BE2C (cell line): ENCODE measurements around the gene DMXL2.
"Not testable (repeated sequence)": the region's sequence is repeated elsewhere in the genome, so short reads cannot be mapped to it uniquely, and the experiment has no call there.

Source experiments
- DNase-seq: peaks from one replicate; pipeline ENCODE4 v3.0.0-alpha.2; 2020
- H3K27me3 ChIP-seq: fragments of 250-450 bp; sonication (Bioruptor Pico); 2 replicates; pipeline ENCODE4 v1.5.1; 2020; ENCODE audit warnings: mild to moderate bottlenecking
- H3K36me3 ChIP-seq: fragments of 250-450 bp; sonication (Bioruptor Pico); 2 replicates; pipeline ENCODE4 v1.5.1; 2020; ENCODE audit warnings: mild to moderate bottlenecking
- H3K4me1 ChIP-seq: fragments of 250-450 bp; sonication (Bioruptor Pico); 2 replicates; pipeline ENCODE4 v1.5.1; 2020
- H3K4me3 ChIP-seq: 2 replicates; pipeline ENCODE4 v1.5.1; 2011; ENCODE audit warnings: low read depth, low read length
- H3K9me3 ChIP-seq: fragments of 250-450 bp; sonication (Bioruptor Pico); 2 replicates; pipeline ENCODE4 v1.5.1; 2020
- TF ChIP-seq, protein P1 (sequence below): IDR thresholded peaks from 2 replicates; pipeline ENCODE4 v1.5.1; 2012; ENCODE audit warnings: mild to moderate bottlenecking, low read depth, low read length

Gene DMXL2

DNA sequence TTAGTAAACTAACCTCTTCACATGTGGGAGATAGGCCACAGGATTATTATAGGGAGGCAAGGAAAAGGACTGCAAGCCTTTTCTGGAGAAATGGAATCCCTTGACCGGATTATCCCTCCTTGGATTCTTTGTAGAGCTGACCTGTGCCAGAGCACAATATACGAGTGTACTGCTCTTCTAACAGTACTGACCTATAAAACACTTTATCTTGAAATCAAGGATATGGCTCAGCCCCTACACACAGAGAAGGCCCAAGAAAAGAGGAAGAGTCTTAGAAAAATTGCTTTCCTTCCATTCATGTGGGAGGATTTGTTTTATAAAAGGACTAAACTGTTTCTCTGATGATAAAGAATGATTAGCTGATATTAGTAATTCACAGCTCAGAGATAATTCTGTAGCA, 42.2 kb downstream of the DMXL2 start:
- no peak for DNase-seq
- Histone ChIP-seq H3K4me1 (peaks cover 4% of the 10 kb centered on the region), H3K36me3 (no peaks in the 10 kb centered on the region), H3K4me3 (no peak overlapping the region), H3K27me3 (no peaks in the 10 kb centered on the region), H3K9me3 (no peaks in the 10 kb centered on the region; the same call in 1 of the 2 replicates)
- TF ChIP-seq, protein P1, sequence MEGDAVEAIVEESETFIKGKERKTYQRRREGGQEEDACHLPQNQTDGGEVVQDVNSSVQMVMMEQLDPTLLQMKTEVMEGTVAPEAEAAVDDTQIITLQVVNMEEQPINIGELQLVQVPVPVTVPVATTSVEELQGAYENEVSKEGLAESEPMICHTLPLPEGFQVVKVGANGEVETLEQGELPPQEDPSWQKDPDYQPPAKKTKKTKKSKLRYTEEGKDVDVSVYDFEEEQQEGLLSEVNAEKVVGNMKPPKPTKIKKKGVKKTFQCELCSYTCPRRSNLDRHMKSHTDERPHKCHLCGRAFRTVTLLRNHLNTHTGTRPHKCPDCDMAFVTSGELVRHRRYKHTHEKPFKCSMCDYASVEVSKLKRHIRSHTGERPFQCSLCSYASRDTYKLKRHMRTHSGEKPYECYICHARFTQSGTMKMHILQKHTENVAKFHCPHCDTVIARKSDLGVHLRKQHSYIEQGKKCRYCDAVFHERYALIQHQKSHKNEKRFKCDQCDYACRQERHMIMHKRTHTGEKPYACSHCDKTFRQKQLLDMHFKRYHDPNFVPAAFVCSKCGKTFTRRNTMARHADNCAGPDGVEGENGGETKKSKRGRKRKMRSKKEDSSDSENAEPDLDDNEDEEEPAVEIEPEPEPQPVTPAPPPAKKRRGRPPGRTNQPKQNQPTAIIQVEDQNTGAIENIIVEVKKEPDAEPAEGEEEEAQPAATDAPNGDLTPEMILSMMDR = no peak

DNA sequence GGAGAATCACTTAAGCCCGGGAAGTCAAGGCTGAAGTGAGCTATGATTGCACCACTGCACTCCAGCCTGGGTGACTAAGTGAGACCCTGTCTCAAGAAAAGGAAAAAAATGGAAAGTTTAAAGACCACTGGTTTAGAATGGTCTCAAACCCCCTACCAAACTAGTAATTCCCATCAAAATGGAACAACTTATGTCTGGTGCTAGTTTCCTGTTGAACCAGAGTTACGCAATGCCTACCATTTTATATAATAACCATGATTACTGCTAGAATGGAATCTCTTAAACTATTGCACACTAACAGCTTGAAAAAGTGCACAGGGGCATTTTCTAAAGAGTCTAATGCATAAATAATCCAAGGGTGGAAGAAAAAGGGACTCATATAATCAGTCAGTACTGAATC, 43.6 kb downstream of the DMXL2 start:
- TF ChIP-seq, protein P1 = no peak
- DNase-seq = no peak
- Histone ChIP-seq H3K9me3 (no peaks in the 10 kb centered on the region; the same call in 1 of the 2 replicates), H3K27me3 (no peaks in the 10 kb centered on the region), H3K36me3 (no peaks in the 10 kb centered on the region), H3K4me1 (peaks cover 4% of the 10 kb centered on the region), H3K4me3 (no peak overlapping the region)

DNA sequence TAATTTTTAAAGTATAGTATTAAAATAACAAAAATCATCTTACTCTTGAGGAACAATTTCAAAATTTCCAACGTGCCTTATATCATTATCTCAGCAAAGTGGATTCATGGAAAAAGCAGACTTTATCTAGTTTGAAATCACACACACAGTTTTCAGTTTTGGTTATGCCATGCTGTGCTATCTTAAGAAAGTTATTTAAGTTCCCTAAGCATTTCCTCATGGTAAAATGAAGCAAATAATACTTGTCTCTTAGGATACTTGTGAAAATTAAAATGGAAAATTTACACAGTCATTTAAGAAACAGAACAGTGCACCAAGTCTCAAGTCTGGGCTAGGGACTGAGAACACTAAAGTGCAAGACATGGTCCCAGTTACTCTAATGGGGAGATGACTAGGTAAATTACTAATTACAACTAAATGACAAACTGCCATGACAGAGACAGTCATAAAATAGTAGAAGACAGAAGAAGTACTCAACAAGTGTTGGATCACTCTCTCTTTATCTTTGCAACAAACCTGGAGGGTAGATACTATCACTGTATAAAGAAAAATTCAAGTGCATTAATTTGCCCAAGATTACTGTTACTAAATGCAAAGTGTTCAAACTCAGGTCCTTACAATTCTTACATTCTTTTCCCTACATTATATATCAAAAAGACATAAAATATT, 44.8 kb downstream of the DMXL2 start:
- no peak overlapping the region for H3K4me3 ChIP-seq
- H3K27me3 ChIP-seq = no peaks in the 10 kb centered on the region
- no peak for DNase-seq
- TF ChIP-seq, protein P1 = no peak
- no peaks in the 10 kb centered on the region for H3K36me3 ChIP-seq
- H3K9me3 ChIP-seq = no peaks in the 10 kb centered on the region; the same call in 1 of the 2 replicates
- H3K4me1 ChIP-seq = peaks cover 4% of the 10 kb centered on the region

DNA sequence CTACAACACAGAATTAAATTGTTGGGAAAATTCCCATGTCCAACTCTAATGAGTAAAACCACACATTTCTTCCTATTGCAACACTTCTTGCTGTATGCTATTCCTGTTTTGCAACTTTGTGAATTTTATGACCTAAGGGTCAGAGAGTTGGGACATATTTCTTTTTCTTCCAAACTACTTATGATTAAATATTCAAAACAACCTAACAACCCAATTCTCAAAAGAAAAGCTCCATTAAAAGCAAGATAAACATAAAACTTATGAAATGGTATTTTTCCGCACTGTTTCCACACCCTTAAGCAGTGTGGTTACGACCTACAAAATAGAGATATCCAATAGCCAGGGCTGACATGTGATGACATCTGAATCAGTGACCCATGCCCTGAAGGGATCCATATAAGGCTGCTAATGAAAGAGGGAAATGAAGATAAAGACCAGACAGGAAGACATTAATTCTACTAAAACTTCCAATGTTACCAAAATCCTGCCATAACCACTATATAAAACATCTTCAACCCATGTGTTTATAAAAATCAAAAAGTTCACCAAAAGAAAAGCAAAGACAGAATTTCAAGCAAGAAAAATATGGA, 45.6 kb downstream of the DMXL2 start:
- Histone ChIP-seq H3K4me3 (no peak overlapping the region), H3K4me1 (peaks cover 4% of the 10 kb centered on the region), H3K36me3 (no peaks in the 10 kb centered on the region), H3K27me3 (no peaks in the 10 kb centered on the region), H3K9me3 (no peaks in the 10 kb centered on the region; the same call in 1 of the 2 replicates)
- DNase-seq = no peak
- TF ChIP-seq, protein P1 = no peak

DNA sequence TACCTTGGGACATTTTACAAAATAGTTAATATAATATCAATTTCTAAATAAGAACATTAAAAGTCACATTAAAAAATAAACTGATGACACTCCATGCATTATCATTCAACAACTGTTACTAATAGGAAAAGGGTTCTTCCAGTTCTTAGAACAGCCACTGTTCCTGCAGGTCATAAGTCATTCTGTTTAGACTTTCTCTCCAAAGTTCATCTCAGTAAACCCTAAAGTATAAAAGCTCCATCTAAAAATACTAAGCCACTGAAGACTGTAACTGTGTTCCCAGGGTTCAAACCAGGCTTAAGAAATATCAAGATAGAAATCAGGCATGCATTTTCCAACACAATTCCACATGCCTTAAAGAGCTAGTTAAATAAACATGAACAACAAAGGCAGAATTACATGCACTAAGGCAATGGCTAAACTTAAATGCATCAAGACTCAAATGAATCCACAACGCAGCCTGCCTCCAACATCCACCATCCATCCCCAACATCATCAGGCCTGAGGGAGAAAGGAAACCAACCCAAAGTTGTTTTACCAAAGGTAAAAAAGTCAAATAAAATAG, 46.2 kb downstream of the DMXL2 start:
- H3K27me3 ChIP-seq = no peaks in the 10 kb centered on the region
- no peaks in the 10 kb centered on the region; the same call in 1 of the 2 replicates for H3K9me3 ChIP-seq
- H3K4me1 ChIP-seq = peaks cover 4% of the 10 kb centered on the region
- TF ChIP-seq, protein P1 = no peak
- no peak for DNase-seq
- no peaks in the 10 kb centered on the region for H3K36me3 ChIP-seq
- H3K4me3 ChIP-seq = no peak overlapping the region

DNA sequence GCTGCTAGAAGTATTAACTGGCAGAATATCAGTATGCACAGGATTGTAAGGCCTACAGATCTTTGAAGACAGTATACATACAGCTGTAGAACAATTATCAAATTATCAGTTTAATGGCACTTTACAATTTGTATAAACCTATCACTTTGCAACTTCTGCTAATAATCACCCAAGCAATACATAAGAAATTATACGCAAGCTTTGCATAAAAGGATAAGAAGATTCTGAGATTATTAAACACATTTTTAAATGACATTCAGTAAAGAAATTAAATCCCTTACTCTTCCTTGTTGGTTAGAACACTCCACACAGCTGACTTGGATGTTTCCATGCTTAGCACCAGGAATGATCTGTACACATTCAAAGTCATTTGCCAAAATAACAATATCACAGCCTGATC, 46.8 kb downstream of the DMXL2 start:
- Histone ChIP-seq H3K4me1 (peaks cover 4% of the 10 kb centered on the region), H3K9me3 (no peaks in the 10 kb centered on the region; the same call in 1 of the 2 replicates), H3K27me3 (no peaks in the 10 kb centered on the region), H3K4me3 (no peak overlapping the region), H3K36me3 (no peaks in the 10 kb centered on the region)
- TF ChIP-seq, protein P1 = no peak
- no peak for DNase-seq

DNA sequence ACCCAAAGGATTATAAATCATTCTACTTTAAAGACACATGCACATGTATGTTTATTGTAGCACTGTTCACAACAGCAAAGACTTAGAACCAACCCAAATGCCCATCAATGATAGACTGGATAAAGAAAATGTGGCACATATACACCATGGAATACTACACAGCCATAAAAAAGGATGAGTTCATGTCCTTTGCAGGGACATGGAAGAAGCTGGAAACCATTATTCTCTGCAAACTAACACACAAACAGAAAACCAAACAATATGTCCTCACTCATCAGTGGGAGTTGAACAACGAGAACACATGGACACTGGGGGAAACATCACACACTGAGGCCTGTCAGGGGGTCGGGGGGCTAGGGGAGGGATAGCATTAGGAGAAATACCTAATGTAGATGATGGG, 49.2 kb downstream of the DMXL2 start:
- not testable (repeated sequence) for H3K36me3 ChIP-seq, H3K9me3 ChIP-seq, H3K4me3 ChIP-seq, DNase-seq, H3K27me3 ChIP-seq, H3K4me1 ChIP-seq

DNA sequence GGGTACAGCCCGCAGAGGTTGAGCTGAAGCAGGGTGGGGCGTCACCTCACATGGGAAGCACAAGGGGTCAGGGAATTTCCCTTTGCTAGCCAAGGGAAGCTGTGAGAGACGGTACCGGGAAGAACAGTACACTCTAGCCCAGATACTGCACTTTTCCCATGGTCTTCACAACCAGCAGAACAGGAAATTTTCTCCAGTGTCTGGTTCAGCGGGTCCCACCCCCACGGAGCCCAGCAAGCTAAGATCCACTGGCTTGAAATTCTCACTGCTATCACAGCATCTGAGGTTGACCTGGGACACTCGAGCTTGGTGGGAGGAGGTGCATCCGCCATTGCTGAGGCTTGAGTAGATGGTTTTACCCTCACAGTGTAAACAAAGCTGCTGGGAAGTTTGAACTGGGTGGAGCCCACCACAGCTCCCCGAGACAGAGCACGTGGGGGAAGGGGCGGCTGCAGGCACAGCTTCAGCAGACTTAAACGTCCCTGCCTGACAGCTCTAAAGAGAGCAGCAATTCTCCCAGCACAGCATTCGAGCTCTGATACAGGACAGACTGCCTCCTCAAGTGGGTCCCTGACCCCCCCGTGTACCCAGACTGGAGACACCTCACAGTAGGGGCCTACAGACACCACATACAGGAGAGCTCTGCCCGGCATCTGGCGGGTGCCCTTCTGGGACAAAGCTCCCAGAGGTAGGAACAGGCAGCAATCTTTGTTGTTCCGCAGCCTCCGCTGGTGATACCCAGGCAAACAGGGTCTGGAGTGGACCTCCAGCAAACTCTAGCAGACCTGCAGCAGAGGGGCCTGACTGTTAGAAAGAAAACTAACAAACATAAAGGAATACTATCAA, 53.4 kb downstream of the DMXL2 start:
- DNase-seq, H3K36me3 ChIP-seq, H3K4me3 ChIP-seq, H3K4me1 ChIP-seq, H3K9me3 ChIP-seq, H3K27me3 ChIP-seq: not testable (repeated sequence)
